ENCODE measurements around the gene CMTM2.

Gene CMTM2

DNA sequence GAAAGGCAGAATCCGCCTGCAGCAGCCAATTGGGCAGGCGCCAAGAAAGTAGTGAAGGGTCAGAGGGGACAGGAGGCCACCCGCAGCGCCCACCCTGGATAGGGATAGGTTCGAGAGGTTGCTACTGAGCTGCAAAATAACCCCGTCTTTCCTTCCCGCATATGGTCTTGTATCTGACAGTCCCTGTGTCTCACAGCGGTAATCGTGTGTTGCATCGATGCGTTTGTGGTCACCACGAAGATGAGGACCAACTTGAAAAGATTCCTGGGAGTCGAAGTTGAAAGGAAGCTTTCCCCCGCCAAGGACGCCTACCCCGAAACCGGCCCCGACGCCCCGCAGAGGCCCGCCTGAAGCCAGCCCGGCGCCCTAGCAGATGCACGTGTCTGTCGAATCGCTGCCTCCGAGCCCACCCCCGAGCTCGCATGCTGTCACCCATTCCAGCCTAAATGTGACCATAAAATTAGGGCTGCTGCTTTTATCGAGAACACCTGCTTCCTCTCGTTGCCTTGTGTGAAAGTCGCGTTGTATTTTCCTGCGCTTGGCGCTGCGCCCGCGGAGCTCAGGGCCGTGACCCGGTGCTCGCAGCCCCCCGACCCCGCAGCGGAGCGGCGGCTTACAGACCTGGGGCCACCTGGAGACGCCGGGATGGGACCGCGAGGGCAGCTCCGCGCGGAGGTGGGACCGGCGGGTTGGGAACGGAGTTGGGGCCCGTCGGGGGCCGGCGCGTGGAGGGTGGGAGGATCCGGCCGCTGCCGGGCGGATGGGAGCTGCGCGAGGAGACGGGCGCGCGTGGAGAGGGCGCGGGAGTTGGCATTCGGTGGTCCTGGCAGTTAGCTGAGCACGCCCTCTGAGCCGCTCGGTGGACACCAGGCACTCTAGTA lies at the start of gene CMTM2:
Gene CMTM2, plus strand, starts transcription at position 813 of the 881 bp plus-strand sequence. CDS start 145 bp downstream, outside the sequence.
- DNase-seq: no peak

- no peak for DNase-seq
Measured at GRCh38 chr16:66529475-66529874, 49.8 kb upstream of the CMTM2 start.

- no peak for DNase-seq
Measured at GRCh38 chr16:66534376-66534799, 44.9 kb upstream of the CMTM2 start.

DNA sequence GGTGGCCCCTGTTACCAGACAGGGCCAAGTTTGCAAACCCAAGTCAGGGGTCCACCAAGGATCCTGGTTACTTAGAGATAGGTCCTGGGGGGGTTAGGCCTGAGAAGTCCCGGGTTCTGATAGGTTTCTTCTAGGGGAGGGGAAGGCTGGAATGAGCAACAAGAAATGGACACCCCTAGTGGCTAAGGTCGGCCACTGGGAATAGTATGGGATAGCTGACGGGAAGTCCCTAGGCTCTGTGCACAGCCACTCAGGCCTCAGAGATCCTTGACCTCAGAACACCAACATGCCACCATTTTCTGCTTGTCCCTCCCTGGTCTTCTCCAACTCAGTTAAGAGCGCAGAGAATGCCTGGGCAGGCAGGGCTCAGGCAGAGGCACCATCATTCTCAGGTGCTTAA lies 42.7 kb upstream of the CMTM2 start:
- DNase-seq: no peak

DNA sequence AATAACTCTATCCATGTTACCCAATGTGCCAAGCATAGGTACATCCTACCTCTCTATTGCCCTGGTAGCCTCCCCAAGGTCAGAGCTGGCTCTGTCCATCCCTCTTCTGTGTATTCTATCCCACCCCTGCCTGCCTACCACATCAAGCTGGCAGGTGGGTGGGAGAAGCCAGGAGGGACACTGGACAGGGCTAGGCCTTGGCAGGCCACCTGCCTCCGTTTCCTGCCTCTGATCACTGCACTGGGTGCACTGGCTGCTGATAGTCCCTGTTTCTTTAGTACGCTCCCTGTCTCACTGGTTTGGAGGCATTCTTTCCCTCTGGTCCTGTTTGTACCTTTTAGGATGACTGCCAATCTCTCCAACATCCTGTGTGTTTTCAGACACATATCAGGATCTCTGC lies 42.0 kb upstream of the CMTM2 start:
- DNase-seq: no peak

- DNase-seq: no peak
Measured at GRCh38 chr16:66538910-66539309, 40.4 kb upstream of the CMTM2 start.

- DNase-seq: no peak
Measured at GRCh38 chr16:66539623-66540469, 39.4 kb upstream of the CMTM2 start.

DNA sequence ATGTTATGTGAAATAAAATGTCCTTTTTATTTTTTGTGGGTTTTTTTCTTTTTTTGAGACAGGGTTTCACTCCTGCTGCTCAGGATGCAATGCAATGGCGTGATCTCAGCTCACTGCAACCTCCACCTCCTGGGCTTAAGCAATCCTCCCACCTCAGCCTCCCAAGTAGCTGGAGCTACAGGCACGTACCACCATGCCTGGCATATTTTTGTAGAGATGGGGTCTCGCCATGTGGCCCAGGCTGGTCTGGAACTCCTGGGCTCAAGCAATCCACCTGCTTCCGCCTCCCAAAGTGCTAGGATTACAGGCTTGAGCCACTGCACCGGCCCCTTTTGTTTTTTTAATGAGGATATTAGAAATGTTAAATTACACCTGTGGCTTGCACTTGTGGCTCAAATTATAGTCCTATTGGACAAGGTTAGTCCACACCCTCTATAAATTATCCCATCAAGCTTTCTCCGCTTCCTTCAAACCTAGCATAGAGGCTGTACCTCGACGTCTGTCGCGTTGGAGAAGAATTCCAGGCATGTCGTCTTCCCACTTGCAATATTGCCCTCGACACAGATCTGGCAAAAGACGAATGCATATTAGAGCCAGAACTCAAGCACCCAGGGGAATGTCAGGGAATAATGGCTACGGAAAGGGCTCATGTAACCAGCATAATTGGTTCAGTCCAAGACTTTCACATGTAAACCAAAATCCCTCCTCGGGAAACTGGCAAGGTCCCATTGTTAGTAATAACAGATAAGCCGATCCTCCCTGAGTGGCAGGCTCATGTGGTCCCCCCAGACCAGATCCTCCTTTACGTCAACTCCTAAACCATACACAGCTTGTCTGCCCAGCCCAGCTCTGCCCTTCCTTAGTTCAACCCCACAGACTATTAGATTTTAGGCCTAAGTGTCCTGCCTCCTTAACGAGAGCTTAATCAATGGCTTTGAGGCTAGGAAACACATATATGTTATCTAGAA lies 37.6 kb upstream of the CMTM2 start:
- no peak for DNase-seq

GRCh38 chr16:66542396-66542795 lies 36.9 kb upstream of the CMTM2 start:
- DNase-seq: no peak

GRCh38 chr16:66543541-66543940 lies 35.7 kb upstream of the CMTM2 start:
- DNase-seq: no peak

DNA sequence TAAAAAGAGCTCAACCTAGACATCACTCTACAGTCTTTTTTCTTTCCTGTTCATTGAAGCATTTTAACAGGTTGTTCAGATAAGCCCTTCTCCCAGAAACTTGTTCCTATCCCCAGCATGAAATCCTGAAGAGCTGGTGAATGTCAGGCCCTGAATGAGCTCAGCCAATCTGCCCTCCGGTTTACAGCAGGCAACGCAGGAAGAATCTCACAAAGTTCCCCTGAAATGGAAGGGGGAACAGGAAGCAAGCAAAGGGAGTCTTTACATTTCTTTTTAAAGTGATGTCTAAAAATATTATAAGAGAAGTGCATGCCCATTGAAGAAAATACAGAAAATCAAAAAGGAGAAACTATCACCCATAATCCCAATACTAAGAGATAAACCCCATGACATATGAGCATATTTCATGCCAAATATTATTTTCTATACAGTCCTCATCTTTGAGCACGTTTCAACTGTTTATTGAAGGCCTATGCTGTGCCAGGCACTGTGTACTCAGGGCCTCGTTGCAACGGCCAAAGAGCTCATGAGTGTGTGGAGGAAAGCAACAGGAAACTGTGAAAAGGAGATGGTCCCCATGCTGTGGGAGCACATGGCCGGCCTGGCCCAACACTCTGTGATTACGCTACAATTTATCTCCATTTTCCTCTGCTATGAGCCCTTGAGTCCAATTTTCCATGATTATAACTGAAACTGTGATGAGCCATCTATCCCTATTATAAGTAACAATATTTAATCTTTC lies 35.1 kb upstream of the CMTM2 start:
- no peak for DNase-seq

- DNase-seq: no peak
Measured at GRCh38 chr16:66547101-66547989, 31.9 kb upstream of the CMTM2 start.

DNA sequence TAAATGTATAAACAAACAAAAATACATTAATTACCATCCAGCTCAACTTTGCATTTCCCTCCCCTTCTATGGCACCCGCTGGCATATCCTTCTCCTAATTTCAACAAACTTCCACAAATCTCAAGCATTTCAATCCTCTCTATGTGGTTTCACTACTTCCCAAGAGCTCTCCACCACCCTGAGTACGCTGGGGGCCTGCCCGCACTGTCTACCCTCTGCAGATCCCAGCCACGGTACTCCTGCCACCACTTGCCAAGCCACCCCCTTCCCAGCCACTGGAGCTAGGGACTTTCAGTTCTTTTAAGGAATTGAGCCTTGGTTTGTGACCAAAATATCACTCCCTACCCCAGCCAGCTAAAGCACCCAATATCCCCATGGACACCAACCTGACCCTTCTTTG lies 31.2 kb upstream of the CMTM2 start:
- no peak for DNase-seq

DNA sequence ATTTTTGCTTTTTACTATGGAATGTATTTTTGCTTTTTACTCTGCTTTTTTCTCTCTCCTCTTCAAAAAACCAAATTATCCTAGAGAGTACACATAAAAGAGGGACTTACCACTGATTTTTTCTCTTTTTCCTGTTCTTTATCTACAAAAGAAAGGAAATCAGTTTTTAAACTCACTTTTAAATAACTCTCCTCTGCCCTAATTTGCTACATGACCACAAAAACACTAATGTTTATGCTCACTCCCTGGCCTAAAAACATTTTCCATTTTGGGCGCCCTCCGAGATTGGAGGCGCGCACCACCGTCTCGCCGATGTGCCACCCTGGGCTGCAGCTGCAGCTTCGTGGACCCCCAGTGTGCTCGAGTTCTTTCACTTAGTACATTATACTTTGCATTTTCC lies 30.4 kb upstream of the CMTM2 start:
- DNase-seq: no peak

DNA sequence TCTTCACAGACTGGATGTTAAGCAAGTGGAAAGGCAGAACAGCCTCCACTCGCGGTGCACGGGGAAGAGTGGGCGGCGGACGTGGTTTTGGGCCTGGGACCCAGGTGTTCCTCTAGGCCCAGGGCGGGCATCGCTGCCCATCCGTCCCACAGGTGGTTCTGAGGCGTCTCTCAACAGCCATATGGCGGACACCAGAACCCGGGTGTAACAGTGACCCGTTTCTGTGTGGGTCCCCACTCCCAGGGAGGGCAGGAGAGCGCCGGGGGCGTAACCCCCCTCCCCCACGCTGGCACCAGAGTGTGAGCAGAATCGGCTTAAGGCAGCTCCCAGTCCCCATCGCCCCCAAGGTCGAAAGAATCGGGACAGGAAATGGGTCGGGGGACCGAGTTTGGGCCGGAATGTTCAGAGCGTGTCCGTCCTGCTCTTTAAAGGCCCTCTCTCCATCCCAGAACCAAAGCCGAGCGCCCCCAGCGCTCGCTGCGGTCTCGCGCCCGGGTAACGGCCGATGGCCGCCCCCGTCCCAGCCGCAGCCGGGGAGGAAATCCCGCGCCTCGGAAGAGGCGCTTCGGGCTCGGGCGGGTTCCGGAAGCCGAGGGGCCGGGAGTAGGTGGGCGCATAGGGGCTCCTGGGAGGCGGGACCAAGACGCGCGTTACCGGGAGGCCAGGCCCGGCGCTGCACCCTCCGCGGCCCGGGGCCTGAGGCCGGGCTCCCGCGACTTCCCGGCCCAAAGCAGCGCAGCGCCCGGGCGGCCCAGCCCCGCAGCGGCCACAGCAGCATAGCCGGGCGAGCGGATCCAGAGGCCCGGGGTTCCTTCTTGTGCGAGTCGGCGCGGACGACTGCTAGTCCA lies 29.8 kb upstream of the CMTM2 start, which contains the start of gene TK2:
Gene TK2, minus strand, starts transcription at position 839 of the 848 bp plus-strand sequence. Its CDS starts 61 bp downstream, at position 778.
- DNase-seq: peak; percentile 46

GRCh38 chr16:66551348-66551759 lies 27.9 kb upstream of the CMTM2 start:
- DNase-seq: no peak

DNA sequence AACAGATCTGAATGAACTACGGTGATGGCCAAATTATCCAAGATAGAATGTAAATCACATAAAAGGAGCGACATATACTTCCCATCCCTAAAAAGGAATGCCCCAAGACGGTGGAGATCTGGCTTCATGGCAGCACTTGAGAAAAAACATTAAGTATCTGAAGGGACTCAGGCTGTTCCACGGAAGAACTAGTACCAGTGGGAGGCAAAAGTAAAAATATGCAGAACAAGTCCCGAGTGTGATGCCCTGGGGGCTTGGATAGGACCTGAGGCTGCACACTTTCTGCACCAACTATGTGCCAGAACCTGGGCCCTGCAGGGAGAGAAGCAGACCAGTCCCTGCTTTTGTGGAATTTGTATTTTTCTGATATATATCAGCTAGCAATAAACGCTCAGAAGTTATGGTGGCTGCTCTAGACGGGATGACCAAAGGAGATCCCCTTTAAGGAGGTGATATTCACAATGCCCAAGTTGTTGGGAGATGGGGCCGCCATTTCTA lies 27.4 kb upstream of the CMTM2 start:
- DNase-seq: no peak

- peak; percentile 30 for DNase-seq
Measured at GRCh38 chr16:66552286-66553177, 26.7 kb upstream of the CMTM2 start, which contains the start of gene CKLF. Gene CKLF (plus strand): TSS chr16:66552576. CDS start chr16:66552716, 140 bp downstream.
